GM13976 (cell line): ENCODE measurements around the gene MORN2.

Source experiments
- DNase-seq: peaks from one replicate; pipeline ENCODE4 v3.0.0; 2012; ENCODE audit warnings: low spot score
- CTCF ChIP-seq: IDR thresholded peaks from 2 replicates; pipeline ENCODE4 v1.5.1; 2012; ENCODE audit warnings: borderline replicate concordance, mild to moderate bottlenecking; ENCODE audit not compliant: insufficient read depth; ENCODE audit errors: extremely low read depth, missing control alignments, control extremely low read depth
- in situ Hi-C: fragments of 300-500 bp; cut with MboI; formaldehyde crosslinking; loops from one replicate; pipeline ENCODE4 v1.12.0; 2022; ENCODE audit warnings: low sequenced_read_pairs, mixed read lengths, inconsistent platforms; ENCODE audit not compliant: unreplicated experiment

Gene MORN2

DNA sequence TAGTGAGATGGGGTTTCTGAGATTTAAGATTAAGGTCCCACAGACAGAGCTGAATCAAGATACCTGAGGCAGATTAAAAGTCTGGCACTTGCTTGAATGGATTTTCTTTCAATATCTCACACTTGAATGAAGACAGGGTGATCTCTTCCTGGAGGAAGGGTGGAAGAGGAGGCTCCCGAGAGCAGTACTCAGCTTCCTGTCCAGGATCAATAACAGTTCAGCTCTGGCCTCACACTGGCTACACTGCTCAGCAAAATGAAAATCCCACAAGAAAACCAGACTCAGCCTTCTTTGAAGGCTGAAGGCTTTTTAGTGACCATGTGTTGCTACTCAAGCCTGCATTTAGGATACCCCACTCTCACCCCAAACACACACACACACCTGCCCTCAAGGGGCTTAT lies 24.9 kb downstream of the MORN2 start:
- in situ Hi-C loops: no loop called here
- DNase-seq: no peak
- no peak for TF ChIP-seq CTCF

- DNase-seq: no peak
- in situ Hi-C loops: no loop called here
- TF ChIP-seq CTCF: no peak
Observed at GRCh38 chr2:38905251-38905650, 29.5 kb downstream of the MORN2 start.

DNA sequence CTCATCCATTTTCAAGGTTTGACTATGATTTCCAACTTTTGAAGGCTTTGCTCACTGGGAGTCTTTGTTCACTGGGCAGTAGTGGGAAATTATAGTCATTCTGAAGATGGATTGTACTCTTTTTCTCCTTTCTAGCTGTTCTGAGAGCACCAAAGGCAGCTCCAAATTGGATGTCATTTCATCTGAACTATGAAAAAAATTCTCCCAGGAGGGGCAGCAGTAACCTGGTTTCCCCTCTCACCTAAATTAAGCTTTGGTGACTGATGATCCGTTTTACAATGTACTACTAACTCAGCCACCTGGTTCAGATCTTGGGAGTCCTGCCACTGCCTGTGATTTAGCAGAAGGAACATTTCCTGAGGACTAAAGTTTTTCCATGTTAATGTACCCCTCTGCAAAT lies 31.5 kb downstream of the MORN2 start:
- DNase-seq: no peak
- TF ChIP-seq CTCF: no peak
- in situ Hi-C loops: no loop called here

DNA sequence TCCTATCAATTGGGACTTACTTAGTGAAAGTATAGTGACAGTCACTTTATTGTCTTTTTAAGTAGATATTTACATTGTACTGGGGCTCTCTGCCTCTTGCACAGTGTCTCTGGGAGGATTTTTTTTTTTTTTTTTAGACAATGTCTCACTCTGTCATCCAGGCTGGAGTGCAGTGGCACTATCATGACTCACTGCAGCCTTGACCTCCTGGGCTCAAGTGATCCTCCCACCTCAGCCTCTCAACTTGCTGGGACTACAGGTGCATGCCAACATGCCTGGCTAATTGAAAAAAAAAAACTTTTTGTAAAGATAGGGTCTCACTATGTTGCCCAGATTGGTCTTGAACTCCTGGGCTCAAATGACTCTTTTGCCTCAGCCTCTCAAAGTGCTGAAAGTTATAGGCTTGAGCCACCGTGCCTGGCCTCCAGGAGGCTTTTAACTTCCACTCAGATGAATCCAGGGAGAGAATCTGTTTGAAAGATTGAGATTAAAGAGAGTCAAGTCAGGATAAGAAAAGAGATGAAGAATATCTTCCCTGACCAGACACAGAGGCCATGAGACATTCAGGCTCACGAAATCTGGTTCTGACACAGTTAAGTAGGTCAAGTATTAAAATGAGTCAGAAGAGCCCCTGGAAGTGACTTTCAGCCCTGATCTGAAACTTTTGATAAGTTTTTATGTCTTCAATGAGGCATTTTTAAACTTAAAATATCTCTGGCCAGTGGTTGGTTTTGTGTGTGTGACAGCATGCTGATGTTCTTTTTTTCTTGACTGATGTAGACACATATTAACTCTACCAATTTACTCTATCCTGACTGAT lies 32.2 kb downstream of the MORN2 start:
- peak; percentile 56 for DNase-seq
- no peak for TF ChIP-seq CTCF
- in situ Hi-C loops: no loop called here

- TF ChIP-seq CTCF: no peak
- DNase-seq: no peak
- in situ Hi-C loops: no loop called here
Observed at GRCh38 chr2:38909872-38910271, 34.1 kb downstream of the MORN2 start.

DNA sequence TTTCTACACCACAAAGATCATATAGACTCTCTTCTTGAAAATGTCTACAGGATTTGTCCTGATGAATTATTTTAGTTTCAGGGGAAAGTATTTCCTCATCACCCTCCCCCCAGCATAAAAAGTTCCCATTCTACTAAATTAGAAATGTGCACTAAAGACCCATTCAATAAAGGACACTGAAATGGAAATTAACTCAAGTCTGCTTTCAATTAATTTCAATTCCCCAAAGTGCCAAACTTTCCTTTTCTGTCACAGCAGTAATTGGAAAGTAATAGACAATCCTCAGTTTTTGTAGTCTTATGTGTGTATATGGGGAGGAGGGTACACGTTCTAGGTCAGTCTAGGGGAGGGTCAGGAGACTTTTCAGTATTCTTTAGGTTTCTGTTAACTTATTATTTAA lies 35.4 kb downstream of the MORN2 start:
- TF ChIP-seq CTCF: no peak
- in situ Hi-C loops: no loop called here

GRCh38 chr2:38912619-38913018 lies 36.8 kb downstream of the MORN2 start:
- no peak for TF ChIP-seq CTCF
- no peak for DNase-seq
- in situ Hi-C loops: no loop called here

More for the DNA sequence above, 35.4 kb downstream of the MORN2 start:
- no peak for DNase-seq
